WTC11 (cell line): ENCODE results near the gene SAMD13. TPM values are rescaled to one million over a fixed set of nuclear protein-coding genes. Genes with fewer than 3 reads are reported as not detected.

Source experiments
- ATAC-seq: fragments of 200-7000 bp; cut with Tn5 transposase; 2 replicates; pipeline ENCODE4 v1.10.0; 2021; ENCODE audit warnings: mild to moderate bottlenecking, moderate library complexity
- CTCF ChIA-PET: fragments of 300-600 bp; sonication (Branson Sonifier 250); formaldehyde crosslinking; loops from one replicate; lab custom pipeline; 2021; ENCODE audit warnings: antibody characterized with exemption; lab: Charles Lee
- POLR2A ChIA-PET: fragments of 350-600 bp; sonication (Branson Sonifier 250); formaldehyde crosslinking; loops from one replicate; lab custom pipeline; 2021; ENCODE audit warnings: antibody characterized with exemption; lab: Charles Lee
- DNase-seq: peaks from one replicate; pipeline ENCODE4 v3.0.0; 2021; ENCODE audit warnings: low spot score
- H3K27ac Mint-ChIP-seq: 2 replicates; pipeline ENCODE4 v1.8.0; 2021; ENCODE audit warnings: mixed read lengths
- H3K27me3 Mint-ChIP-seq: 2 replicates; pipeline ENCODE4 v1.8.0; 2021; ENCODE audit warnings: low read depth, mild to moderate bottlenecking, moderate library complexity, mixed read lengths
- H3K36me3 Mint-ChIP-seq: 2 replicates; pipeline ENCODE4 v1.8.0; 2021; ENCODE audit warnings: mixed read lengths
- H3K4me1 Mint-ChIP-seq: 2 replicates; pipeline ENCODE4 v1.8.0; 2022; ENCODE audit warnings: mixed read lengths
- H3K4me3 Mint-ChIP-seq: 2 replicates; pipeline ENCODE4 v1.8.0; 2021; ENCODE audit warnings: mild to moderate bottlenecking, moderate library complexity, mixed read lengths
- H3K9me3 Mint-ChIP-seq: 2 replicates; pipeline ENCODE4 v1.8.0; 2021; ENCODE audit warnings: mixed read lengths
- ATF1 ChIP-seq: sonication (generic); formaldehyde crosslinking; IDR thresholded peaks from 2 replicates; pipeline ENCODE4 v1.8.1; 2023; ENCODE audit warnings: mild to moderate bottlenecking, moderate library complexity, missing genetic modification reagents
- CBFB ChIP-seq: sonication (generic); formaldehyde crosslinking; IDR thresholded peaks from 2 replicates; pipeline ENCODE4 v1.8.1; 2022; ENCODE audit warnings: mild to moderate bottlenecking, low read depth, missing genetic modification reagents
- CREB1 ChIP-seq: sonication (generic); formaldehyde crosslinking; IDR thresholded peaks from 2 replicates; pipeline ENCODE4 v1.8.0; 2023; ENCODE audit warnings: mild to moderate bottlenecking, missing genetic modification reagents
- FOXK1 ChIP-seq: sonication (generic); formaldehyde crosslinking; IDR thresholded peaks from 2 replicates; pipeline ENCODE4 v1.8.0; 2022; ENCODE audit warnings: mild to moderate bottlenecking, moderate library complexity, missing genetic modification reagents
- FOXP1 ChIP-seq: sonication (generic); formaldehyde crosslinking; IDR thresholded peaks from 2 replicates; pipeline ENCODE4 v1.8.0; 2022; ENCODE audit warnings: missing genetic modification reagents, mild to moderate bottlenecking, moderate library complexity, borderline replicate concordance
- IRF2 ChIP-seq: sonication (generic); formaldehyde crosslinking; IDR thresholded peaks from 2 replicates; pipeline ENCODE4 v1.8.0; 2022; ENCODE audit warnings: low read depth, missing genetic modification reagents, borderline replicate concordance
- KAT7 ChIP-seq: sonication (generic); formaldehyde crosslinking; IDR thresholded peaks from 2 replicates; pipeline ENCODE4 v1.8.1; 2023; ENCODE audit warnings: missing genetic modification reagents, mild to moderate bottlenecking, borderline replicate concordance
- TCF7 ChIP-seq: sonication (generic); formaldehyde crosslinking; IDR thresholded peaks from 2 replicates; pipeline ENCODE4 v1.8.0; 2022; ENCODE audit warnings: mild to moderate bottlenecking, low read depth, missing genetic modification reagents, moderate library complexity
- TEAD4 ChIP-seq: sonication (generic); formaldehyde crosslinking; IDR thresholded peaks from 2 replicates; pipeline ENCODE4 v1.8.0; 2022; ENCODE audit warnings: mild to moderate bottlenecking, missing genetic modification reagents
- ZBTB21 ChIP-seq: sonication (generic); formaldehyde crosslinking; IDR thresholded peaks from 2 replicates; pipeline ENCODE4 v1.8.1; 2023; ENCODE audit warnings: mild to moderate bottlenecking, missing genetic modification reagents, borderline replicate concordance
- ZNF121 ChIP-seq: sonication (generic); formaldehyde crosslinking; IDR thresholded peaks from 2 replicates; pipeline ENCODE4 v1.8.0; 2023; ENCODE audit warnings: missing genetic modification reagents
- ZNF138 ChIP-seq: sonication (generic); formaldehyde crosslinking; conservative IDR thresholded peaks from 2 replicates; pipeline ENCODE4 v1.8.1; 2022; ENCODE audit warnings: mild to moderate bottlenecking, moderate library complexity, missing genetic modification reagents
- total RNA-seq: library from RNA; stranded (reverse); gene quantifications from 3 replicates; pipeline ENCODE4 v1.2.3, GENCODE V29; 2021
- TF ChIP-seq, protein P1 (sequence below): fragments of 250-450 bp; sonication (Bioruptor Pico); IDR thresholded peaks from 2 replicates; pipeline ENCODE4 v1.8.0; 2021; ENCODE audit warnings: mild to moderate bottlenecking
- TF ChIP-seq, protein P2 (sequence below): sonication (generic); formaldehyde crosslinking; IDR thresholded peaks from 2 replicates; pipeline ENCODE4 v1.8.0; 2022; ENCODE audit warnings: mild to moderate bottlenecking, missing genetic modification reagents
- TF ChIP-seq, protein P3 (sequence below): sonication (generic); formaldehyde crosslinking; IDR thresholded peaks from 2 replicates; pipeline ENCODE4 v1.8.1; 2022; ENCODE audit warnings: mild to moderate bottlenecking, moderate library complexity, missing genetic modification reagents
- TF ChIP-seq, protein P4 (sequence below): sonication (generic); formaldehyde crosslinking; IDR thresholded peaks from 2 replicates; pipeline ENCODE4 v1.8.0; 2022; ENCODE audit warnings: mild to moderate bottlenecking, missing genetic modification reagents

SAMD13 gene
- total RNA-seq, 1 experiment from 2014 or later: 1.8 TPM

DNA sequence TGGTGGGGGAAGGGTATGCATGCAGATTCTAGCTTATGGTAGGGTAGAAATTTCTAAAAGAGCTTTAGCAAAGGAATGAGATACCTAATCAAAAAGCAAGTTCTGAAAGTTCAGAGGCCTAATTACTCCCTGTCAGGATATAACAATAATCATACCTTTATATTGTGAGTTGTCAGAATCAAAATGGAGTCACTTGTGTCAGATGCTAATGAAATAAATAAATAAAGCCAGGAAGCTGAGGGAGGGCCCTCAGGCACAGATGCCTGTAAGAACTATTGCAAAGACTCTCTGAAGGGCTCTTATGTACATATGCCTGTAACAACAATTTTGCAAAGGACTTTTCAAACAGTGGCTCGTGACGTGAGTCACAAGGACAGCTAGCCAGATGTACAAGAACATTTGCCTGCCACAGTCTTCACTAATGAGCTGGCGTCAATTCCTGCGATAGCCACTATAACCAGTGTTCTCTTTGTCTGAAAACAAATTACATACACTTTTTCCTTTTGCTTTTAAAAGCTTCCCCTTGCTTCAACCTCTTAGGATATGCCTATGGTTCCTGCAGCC lies 69.4 kb downstream of the SAMD13 start (continued):
- TF ChIP-seq, protein P1, sequence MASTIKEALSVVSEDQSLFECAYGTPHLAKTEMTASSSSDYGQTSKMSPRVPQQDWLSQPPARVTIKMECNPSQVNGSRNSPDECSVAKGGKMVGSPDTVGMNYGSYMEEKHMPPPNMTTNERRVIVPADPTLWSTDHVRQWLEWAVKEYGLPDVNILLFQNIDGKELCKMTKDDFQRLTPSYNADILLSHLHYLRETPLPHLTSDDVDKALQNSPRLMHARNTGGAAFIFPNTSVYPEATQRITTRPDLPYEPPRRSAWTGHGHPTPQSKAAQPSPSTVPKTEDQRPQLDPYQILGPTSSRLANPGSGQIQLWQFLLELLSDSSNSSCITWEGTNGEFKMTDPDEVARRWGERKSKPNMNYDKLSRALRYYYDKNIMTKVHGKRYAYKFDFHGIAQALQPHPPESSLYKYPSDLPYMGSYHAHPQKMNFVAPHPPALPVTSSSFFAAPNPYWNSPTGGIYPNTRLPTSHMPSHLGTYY (CRISPR knock-in tag): no peak
- TF ChIP-seq, protein P2, sequence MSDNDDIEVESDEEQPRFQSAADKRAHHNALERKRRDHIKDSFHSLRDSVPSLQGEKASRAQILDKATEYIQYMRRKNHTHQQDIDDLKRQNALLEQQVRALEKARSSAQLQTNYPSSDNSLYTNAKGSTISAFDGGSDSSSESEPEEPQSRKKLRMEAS: no peak
- TF ChIP-seq CREB1 (no peak), FOXP1 (CRISPR knock-in tag) (no peak)
- TF ChIP-seq, protein P3, sequence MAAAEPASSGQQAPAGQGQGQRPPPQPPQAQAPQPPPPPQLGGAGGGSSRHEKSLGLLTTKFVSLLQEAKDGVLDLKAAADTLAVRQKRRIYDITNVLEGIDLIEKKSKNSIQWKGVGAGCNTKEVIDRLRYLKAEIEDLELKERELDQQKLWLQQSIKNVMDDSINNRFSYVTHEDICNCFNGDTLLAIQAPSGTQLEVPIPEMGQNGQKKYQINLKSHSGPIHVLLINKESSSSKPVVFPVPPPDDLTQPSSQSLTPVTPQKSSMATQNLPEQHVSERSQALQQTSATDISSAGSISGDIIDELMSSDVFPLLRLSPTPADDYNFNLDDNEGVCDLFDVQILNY (CRISPR knock-in tag): no peak
- TF ChIP-seq, all 79 proteins: peak for 0

DNA sequence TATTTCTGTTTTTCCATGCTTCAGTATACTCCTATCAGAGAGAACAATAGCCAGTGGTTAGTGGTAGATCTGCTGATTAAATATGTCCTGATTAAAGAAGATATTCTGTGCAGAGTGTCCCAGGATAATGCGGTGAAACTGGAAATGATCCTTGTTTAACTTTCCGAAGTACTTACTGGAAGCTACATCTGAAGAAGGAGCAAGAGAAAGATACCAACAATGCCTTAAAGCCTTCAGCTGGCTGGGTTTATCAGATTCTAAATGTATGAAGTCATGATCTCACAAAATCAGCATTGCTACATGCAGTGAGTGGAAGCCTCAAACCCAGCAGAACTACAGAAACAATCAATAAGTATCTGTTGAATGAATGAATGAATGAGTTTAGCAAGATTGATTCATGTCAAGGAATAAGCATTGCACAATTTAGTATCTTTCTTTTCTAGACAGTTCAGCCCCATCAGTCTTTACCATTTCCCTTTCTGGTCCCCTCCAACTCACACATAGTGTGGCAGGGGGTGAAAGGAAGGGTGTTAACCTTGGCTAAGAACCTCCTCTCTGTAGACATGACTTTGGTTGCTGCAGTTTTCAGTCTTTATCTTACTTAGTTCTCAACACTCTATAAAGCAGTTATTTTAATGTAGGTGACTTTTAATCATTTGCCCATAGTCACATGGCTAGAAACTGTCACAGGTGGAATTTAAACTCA lies 72.1 kb downstream of the SAMD13 start:
- Mint-ChIP-seq H3K9me3 (no peaks in the 10 kb centered on the region; the same call in 1 of the 2 replicates), H3K36me3 (no peaks in the 10 kb centered on the region), H3K27me3 (no peaks in the 10 kb centered on the region), H3K27ac (no peak overlapping the region), H3K4me3 (no peak overlapping the region), H3K4me1 (no peaks in the 10 kb centered on the region)
- POLR2A ChIA-PET: no interaction called here
- no peak for DNase-seq
- no peak for ATAC-seq
- CTCF ChIA-PET: no interaction called here
- TF ChIP-seq ZNF121 (CRISPR knock-in tag): no peak
- TF ChIP-seq ZBTB21 (CRISPR knock-in tag): no peak
- TF ChIP-seq ZNF138 (CRISPR knock-in tag): no peak
- TF ChIP-seq CBFB: no peak
- no peak for TF ChIP-seq FOXK1 (CRISPR knock-in tag)
- TF ChIP-seq KAT7 (CRISPR knock-in tag): no peak
- TF ChIP-seq IRF2 (CRISPR knock-in tag): no peak
- no peak for TF ChIP-seq TEAD4 (CRISPR knock-in tag)
- TF ChIP-seq ATF1 (CRISPR knock-in tag): no peak
- no peak for TF ChIP-seq TCF7 (CRISPR knock-in tag)

DNA sequence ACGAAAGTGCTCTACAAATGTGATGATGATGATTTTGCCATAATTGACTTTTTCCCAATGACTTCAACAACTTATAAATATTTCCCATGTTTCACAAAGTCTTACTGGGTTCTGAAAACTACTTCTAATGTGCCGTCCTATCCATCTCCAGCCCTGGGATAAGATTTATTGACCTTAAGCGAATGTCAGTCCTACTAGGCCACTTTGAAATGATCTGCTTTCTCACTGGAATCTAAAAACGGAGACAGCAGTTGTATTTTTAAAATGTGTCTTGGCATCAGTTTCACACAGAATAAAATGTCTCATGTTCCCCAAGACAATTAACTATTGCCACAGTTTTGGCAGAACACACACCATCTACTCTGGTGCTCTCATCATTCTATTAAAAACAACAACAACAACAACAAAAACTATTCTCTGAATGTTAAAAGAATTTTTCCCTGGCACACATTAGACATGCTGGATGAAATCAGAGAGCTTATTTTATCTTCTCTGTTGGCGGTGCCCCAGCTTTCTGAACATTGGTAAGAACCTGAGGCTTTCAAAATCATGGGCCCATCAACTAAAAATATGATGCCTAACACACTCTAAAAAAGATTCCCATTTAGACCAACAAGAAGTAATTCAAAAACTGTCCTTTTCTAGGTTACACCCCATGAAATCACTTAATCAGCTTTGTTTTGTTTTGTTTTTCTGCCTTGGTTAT lies 73.6 kb downstream of the SAMD13 start:
- ATAC-seq: no peak
- H3K9me3 Mint-ChIP-seq: no peaks in the 10 kb centered on the region; the same call in 1 of the 2 replicates
- H3K27ac Mint-ChIP-seq: no peak overlapping the region
- DNase-seq: no peak
- ChIA-PET CTCF (no interaction called here), POLR2A (no interaction called here)
- TF ChIP-seq, protein P4, sequence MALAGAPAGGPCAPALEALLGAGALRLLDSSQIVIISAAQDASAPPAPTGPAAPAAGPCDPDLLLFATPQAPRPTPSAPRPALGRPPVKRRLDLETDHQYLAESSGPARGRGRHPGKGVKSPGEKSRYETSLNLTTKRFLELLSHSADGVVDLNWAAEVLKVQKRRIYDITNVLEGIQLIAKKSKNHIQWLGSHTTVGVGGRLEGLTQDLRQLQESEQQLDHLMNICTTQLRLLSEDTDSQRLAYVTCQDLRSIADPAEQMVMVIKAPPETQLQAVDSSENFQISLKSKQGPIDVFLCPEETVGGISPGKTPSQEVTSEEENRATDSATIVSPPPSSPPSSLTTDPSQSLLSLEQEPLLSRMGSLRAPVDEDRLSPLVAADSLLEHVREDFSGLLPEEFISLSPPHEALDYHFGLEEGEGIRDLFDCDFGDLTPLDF: no peak
- no peaks in the 10 kb centered on the region for H3K36me3 Mint-ChIP-seq
- H3K4me1 Mint-ChIP-seq: no peaks in the 10 kb centered on the region
- H3K27me3 Mint-ChIP-seq: no peaks in the 10 kb centered on the region
- no peak overlapping the region for H3K4me3 Mint-ChIP-seq
